ENCODE results near the gene FN1. TPM values are rescaled to one million over a fixed set of nuclear protein-coding genes. Genes with fewer than 3 reads are reported as not detected.

The FN1 gene
- total and polyA plus RNA-seq, 2 of the 8 experiments (the other 6 are each of a cell fraction or from before 2014, with no cell fraction given): 42.9 to 109 TPM

DNA sequence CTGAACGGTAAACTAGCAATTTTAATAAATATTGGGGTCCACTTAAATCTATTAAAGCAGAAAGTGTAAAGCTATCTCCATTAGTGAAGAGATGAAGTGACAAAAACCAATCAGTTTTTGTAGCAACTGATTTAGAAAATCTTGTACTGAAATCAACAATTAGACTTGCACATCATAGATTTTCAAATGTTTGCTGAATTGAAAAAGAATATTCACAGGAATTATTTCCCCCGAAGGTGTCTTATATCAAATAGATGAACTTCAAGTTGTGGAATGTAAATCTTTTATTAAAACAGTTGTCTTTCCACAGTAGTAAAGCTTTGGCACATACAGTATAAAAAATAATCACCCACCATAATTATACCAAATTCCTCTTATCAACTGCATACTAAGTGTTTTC lies 75.3 kb downstream of the FN1 start (continued):
- TF ChIP-seq CHD7 (IDR thresholded peaks at IDR 0.05; ENCODE audit: insufficient replicate concordance, low read length): no peak
